ENCODE data around the gene LRP6. TPM values are rescaled to one million over a fixed set of nuclear protein-coding genes. Genes with fewer than 3 reads are reported as not detected.
"Not testable (repeated sequence)": the region's sequence is repeated elsewhere in the genome, so short reads cannot be mapped to it uniquely, and the experiment has no call there.

Gene LRP6
- total RNA-seq, 1 experiment from 2014 or later = 21.2 TPM

DNA sequence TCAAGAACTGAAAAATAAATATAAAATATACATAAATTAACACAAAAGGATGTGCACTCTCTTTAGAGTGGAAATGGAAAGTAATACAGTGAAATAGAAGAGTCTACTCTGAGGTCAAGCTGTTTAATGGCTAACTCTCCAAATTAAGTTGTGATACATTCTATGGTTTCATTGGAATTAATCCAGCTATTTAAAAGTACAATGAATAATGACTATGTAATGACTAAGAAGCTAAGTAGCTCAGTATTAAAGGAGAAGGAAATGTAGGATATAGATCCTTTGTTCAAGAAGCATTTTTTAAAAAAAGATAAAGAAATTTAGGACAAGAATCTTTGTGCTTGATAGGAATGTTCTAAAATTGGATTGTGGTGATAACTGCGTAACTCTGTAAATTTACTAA is 85.3 kb downstream of the LRP6 start:
- peak; percentile 37 for DNase-seq (ENCODE audit: low read depth)

DNA sequence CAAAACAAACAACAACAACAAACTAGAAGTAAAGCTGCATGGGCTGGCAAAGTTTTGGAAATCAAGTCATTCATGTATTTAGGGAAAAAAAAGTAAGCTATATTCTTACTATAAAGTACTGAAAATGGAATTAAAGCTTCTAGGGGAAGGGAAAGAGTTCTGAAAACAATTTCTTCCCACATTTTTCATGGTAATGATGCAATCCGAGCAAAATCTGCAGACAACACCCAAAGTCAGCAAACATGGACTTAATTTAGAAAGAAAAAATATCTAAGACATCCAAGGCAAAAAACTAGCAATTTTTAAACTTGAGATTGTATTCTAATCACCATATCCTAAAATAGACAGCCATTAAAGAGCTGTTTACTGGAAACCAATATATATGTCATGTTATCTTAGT is 86.3 kb downstream of the LRP6 start:
- DNase-seq (ENCODE audit: low read depth) = no peak

DNA sequence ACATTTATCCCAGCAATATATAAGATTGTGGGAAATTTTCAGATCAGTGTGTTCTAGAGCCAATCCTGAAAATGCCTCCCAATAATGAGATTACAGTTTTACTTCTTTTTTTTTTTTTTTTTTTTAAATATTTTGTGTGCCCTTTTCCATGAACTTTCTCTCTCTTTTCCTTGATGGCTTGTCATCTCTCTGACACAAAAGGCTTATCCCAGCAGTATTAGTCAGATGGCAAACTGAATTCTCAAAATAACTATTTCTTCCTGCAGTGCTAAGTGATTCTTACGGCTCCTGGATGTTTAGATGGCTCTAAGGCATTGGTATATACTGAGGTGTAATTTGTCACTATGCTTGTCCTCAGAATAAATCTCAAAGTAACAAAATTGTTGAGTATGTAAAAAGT is 86.7 kb downstream of the LRP6 start:
- no peak for DNase-seq (ENCODE audit: low read depth)

DNA sequence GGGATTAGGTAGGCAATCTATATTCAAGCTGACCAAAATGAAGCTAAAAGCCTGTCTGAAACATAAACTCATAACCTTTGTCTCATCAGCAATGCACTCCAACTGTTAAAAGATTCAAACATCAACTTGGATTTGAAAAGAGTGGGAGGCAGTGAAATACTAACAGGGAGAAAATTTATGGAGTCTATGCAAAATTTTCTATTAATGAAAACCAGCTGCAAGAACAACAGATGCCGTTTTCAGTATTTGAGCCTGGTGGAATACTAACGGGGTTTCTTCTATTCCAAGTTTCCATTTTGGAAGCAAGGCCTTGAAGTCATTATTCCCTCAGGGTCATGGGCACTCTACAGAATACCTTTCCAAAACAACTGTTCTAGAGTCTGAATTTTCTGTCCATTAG is 88.3 kb downstream of the LRP6 start:
- no peak for DNase-seq (ENCODE audit: low read depth)

DNA sequence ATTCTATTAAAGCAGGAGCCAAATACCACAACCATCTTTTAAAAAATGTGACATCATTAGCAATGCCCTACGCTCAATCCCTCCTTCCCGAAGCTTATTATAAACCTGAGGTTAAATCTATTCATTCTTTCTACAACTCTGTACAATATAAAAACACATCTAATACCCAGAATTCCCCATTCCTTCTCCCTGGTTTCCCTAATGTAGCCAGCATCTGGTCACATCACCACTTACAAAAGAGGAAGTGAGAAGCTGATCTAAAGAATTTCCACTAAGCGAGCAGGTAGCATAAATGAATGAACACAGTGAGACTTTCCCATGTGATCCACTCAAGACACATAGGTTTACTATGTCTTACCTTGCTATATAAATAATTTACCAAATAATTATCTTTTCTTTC is 90.4 kb downstream of the LRP6 start:
- no peak for DNase-seq (ENCODE audit: low read depth)

DNA sequence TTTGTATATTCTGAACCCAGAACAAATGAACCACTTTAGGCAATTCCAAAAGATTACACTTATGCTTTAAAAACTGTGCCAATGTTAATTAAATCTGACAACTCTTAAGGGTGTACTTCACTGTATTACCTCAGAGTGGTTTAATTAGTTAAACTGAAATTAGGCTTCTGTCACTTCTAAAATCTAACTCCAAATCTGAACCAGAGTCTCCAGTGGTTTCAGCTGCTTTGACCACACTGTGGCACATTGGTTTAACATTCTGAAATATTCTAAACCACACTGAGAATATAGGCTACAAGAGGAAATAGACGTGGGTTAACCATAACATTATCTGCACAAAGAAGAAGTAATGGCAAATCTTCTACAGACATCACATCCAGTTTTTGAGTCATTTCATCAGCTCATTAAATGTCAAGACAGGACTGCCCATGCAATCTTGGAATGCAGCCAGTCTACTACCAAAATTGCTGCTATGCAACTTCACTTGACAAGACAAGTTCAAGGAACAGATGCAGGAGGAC is 94.8 kb downstream of the LRP6 start:
- DNase-seq (ENCODE audit: low read depth) = peak; percentile 33

DNA sequence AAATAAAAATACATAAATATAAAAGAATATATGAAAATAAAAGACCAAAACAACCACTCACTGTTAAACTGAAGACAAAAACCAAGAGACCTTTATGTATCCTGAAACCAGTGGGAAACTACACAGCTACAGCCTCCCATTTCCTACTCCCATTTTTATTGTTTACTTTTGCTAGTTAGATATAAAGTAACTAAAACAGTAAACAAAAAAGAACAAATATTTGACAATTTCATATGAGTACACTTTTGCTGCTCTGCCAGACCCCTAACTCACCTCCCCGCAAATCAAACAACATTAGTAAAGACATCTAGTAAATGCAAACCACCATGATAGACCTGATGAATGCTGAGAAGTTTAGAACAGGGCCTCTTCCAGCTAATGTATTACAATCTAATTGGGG is 99.0 kb downstream of the LRP6 start:
- DNase-seq (ENCODE audit: low read depth) = no peak

DNA sequence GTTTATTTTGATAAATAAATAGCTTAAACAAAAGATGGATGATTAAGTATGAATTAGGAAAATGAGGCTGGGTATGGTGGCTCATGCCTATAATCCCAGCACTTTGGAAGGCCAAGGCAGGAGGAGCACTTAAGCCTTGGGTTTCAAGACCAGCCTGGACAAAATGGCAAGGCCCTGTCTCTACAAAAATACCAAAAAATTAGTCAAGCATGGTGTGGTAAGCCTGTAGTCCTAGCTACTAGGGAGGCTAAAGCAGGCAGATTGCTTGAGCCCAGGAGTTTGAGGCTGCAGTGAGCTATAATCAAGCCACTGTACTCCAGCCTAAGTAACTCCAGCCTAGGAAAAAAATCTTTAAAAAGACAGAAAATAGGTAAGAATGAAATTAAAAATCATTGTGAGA is 100.1 kb downstream of the LRP6 start:
- DNase-seq (ENCODE audit: low read depth) = no peak

DNA sequence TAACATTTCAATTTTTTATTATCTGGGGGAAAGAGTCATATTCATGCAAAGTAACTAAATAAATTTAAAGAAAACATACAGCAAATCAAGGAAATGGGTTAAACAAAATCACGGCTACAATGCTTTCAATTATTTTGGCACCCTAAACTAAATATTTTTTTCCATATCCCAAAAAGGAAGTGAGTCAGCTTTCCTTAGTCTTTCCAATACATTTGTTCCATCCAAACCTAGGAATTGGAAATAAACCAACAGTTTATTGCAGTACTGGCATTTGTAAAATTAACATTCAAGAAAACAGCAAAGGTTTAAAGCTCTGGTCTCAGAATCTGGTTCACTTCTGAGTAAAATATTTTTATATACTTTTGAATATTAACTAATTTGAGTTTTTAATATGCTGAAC is 106.9 kb downstream of the LRP6 start:
- DNase-seq (ENCODE audit: low read depth) = peak; percentile 9

DNA sequence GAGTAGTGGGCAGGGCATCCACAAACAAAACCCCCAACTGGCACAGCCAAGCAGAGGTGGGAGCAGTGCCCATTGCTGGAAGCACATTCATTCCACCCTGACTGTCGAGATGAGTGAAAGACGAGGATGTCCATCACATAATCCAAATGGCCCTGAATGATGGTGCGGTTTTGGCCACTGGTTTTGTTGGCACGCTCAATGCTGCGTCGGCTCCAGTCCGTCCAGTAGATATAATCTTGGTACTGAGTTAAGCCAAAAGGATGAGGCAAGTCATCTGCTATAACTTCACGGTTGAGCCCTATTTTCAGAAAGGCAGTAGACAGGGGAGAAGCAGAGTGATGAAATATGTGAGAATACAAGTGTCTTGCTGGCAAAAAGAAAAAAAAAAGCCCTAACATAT is 108.0 kb downstream of the LRP6 start:
- DNase-seq (ENCODE audit: low read depth) = no peak

DNA sequence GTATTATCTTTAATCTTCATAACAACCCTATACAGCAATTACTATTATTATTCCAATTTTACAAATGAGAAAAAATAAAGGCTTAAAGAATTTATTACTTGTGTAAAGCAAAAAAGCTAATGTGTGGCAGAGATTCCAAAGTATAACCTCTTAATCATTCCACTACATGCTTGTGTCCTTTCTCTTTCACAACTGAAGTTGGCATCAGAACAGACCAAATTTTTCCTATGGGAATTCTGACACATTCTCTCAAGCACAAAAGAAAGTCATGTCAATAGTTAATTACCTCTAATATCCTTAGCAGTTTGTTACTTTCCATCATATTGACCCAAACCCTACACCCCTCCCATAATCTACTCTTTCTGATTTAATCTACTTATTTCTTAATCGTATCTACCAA is 109.4 kb downstream of the LRP6 start:
- DNase-seq (ENCODE audit: low read depth) = no peak

DNA sequence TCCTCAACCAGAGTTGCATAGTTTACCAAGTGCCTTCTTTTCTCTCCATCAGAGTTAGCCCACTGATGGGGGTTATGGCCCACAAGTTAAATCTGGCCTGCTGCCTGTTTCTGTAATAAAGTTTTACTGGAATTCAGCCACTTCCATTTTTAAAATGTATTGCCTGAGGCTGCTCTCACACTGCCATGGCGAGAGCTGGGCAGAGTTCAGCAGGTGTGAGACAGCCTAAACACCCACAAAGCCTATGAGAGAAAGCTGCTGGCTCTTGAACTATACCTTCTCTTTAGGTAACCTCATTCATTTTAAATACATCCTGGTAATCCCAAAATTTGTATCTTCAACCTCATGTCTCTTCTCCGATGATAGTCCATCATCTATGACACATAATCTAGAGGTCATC is 110.0 kb downstream of the LRP6 start:
- no peak for DNase-seq (ENCODE audit: low read depth)

DNA sequence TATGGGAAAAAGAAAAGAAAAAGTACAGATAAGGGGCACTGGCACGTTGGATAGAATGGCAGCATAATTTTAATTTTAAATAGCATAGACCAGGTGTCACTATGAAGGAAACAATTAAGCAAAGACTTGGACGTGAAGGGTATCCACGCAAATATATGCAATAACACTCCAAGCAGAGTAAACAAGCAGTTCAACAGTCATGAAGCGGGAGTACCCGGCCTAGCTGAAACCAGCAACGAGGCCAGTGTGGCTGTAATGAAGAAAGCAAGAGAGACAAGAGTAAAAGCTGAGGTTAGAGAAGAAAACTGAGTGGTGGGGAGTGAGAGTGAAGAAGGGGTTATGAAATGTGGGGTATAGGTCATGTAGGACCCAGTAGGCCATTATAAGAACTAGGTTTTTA is 110.7 kb downstream of the LRP6 start:
- DNase-seq (ENCODE audit: low read depth) = no peak

DNA sequence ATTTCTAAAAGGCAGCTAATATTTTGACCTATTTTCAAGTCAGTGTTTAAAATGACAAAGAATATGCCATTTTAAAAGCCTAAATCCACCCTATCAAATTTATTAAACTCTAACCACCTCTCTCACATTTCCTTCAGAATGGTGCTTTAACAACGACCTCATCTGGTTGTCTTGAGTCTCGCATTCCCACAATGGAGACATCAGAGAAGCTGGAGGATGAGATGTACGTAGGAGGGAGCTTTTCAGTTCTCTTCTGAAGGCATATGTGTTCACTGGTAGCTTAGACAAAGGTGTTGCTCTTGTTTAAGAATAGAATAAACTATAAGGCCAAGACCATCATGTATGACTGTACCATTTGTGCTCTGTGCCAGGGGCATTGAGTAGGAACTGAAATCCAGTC is 113.2 kb downstream of the LRP6 start:
- no peak for DNase-seq (ENCODE audit: low read depth)

DNA sequence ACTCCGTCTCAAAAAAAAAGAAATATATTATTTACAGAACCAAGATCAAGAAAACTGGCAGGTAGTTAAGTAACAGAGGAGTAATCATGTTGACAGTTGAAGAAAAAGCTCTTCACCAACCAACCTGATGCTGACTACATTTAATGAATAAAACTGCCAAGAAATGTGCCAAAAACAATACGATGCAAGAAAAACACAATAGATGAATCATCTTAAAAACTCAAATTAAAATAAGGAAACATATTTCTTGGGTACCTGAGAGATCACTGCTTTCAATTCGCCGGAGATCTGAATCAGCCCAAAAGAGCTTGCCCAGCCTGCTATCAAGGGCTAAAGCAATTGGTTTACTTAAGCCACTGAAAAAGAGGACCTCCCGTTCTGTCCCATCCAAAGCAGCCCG is 119.7 kb downstream of the LRP6 start:
- DNase-seq (ENCODE audit: low read depth) = no peak

DNA sequence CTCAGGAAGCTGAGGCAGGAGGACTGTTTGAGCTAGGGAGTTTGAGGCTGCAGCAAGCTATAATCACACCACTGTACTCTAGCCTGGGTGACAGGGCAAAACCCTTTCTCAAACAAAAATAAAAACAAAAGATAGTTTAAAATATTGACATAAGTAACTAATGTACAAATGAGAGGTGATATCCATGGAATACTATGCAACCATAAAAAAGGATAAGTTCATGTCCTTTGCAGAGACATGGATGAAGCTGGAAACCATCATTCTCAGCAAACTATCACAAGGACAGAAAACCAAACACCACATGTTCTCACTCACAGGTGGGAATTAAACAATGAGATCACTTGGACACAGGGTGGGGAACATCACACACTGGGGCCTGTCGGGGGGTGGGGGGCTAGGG is 122.3 kb downstream of the LRP6 start:
- not testable (repeated sequence) for DNase-seq (ENCODE audit: low read depth)

DNA sequence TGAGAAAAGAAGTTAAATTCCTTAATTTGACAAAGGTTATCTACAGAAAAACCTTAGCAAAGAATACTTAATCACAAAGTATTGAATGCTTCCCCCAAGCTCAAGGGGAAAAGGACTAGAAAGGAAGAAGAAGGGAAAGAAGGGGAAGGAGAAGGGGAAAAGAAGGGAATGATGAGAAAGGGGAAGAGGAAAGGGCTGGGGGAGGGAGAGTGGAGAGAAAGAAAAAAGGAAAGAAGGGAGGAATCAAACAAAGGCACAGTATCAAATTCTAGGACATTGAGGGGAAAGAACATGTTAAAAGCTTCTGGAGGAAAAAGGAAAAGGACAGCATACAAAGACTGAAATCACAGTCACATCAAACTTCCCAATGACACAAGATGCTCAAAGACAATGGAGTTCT is 125.8 kb downstream of the LRP6 start:
- no peak for DNase-seq (ENCODE audit: low read depth)

DNA sequence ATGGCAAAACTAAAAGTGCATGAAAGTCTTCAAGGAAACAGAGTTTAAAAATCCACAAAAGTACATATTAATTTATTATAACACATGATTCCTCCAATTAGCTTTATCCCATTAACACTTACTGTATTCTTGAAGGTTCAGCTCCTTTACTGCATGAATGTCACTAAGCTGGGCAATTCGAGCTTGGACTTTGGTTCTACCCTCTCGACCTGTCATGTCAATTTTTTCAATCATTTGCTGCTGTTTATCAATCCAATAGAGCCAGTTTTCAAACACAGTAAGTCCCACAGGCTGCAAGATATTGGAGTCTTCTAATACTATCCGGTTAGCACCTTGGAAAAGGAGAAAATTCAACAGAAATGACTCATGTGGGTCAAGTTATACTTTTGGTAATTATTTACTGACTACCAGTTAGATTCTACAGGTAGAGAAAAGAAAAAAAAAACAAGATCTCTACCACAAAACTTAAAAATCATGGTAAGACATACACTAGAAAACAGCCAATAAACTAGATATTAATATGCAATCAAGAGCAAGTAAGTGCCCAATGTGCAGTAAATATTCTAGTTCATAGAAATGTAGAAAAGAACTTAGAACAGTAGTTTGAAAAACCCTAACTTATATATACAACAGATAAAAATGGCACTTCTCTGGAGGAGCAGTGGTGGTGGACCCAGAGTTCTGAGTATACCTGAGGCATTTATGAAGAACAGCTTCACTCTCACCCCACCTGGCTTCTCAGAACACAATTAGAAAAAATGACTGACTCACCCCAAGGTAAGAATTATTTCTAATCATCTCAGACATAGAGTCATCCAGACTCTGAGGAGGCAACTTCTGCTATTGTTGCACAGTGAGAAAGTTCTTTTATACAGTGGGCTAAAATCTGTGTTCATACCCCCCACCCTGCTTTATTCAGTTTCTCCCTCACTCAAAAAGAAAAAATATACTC is 128.4 kb downstream of the LRP6 start:
- DNase-seq (ENCODE audit: low read depth) = no peak

DNA sequence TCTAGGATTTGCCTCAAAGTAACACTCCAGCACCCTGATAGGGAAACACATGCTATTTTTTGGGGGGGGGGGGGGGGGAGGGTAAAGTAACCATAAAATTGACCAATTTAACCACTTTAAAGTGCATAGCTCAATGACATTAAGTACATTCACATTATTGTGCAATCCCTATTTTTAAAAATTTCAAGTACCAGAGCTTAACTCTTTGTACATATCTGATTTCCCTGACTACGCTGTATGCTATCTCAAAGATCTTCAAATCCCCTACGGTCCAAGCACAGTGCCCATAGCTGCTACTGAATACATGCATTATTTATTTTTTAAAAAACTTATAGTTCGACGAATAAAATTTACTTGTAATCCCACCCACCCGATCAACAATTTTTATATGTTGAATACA is 133.1 kb downstream of the LRP6 start:
- DNase-seq (ENCODE audit: low read depth) = no peak

DNA sequence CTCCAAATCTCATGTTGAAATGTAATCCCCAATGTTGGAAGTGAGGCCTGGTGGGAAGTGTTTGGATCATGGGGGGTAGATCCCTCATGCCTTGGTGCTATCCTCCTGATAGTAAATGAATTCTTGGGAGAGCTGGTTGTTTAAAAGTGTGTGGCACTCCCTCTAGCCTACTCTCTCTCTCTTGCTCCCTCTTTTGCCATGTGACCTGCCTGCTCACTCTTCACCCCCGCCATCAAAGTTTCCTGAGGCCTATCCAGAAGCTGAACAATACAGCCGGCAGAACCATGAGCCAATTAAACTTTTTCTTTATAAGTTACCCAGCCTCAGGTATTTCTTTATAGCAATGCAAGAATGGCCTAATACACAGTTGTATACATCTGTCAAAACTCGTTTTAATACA is 133.6 kb downstream of the LRP6 start:
- no peak for DNase-seq (ENCODE audit: low read depth)

DNA sequence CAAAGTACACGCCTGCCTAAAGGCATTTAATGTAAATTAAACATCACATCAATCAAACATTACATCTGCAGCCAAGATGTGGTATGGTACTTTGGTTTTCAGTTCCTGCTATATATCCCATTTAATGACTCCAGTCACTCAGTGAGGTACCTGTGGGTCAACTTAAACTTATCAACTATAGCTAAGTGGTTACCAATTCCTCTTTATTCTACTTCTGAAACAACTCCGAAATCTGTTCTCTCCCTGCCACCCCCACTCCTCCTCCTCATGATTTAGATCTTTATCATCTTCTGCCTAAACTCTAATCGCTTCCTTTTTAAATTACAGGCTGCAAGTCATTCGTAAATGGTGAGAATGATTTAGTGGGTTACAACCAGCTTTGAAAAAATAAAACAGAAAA is 138.2 kb downstream of the LRP6 start:
- DNase-seq (ENCODE audit: low read depth) = no peak

DNA sequence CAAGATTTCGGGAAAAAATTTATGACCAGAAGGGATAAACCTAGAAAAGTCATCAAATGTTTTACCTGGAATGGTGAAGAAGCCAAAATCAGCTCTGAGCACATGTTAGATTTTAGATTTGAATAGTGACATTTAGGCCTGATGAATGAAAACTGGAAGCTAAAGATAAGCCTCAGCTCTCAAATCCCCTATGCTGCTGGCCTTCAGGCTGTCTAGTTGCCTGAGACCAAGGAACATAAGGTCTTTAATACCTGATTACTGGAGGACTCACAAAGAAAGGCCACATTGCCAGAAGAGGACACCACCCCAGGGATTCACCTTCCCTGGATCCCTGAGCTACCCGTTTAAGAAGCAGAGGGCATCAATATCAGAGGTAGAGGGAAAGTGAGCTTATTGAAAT is 139.5 kb downstream of the LRP6 start:
- no peak for DNase-seq (ENCODE audit: low read depth)

DNA sequence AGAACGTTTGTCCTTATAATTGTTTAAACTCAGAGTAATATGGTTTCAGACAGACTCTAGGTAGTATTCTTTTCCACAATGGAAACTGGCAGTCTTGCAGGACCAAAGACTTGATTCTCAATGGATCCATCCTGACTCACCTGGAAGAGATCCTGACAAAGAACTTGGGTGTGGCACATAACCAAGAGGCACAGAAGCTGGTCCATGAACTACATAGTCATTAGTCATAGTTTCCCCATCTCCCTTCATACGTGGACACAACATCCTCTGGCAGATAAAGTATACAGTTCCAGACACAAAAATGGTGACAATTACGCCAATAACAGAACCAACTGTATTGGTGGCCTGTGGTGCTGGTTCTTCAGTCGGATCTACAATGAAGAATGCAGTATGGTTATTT is 140.3 kb downstream of the LRP6 start:
- peak; percentile 6 for DNase-seq (ENCODE audit: low read depth)
